SK-N-MC (cell line): Measurements from ENCODE around the gene ZMYND19.

Experiments used
- EZH2 ChIP-seq: fragments of 200-600 bp; sonication (generic); IDR thresholded peaks from one replicate; pipeline ENCODE4 v1.6.1; 2017; ENCODE audit warnings: antibody characterized with exemption
- POLR2AphosphoS5 ChIP-seq: IDR thresholded peaks from 2 replicates; pipeline ENCODE4 v1.6.1; 2012; ENCODE audit warnings: mild to moderate bottlenecking, low read depth, low read length, borderline replicate concordance

- no peak for TF ChIP-seq POLR2AphosphoS5
- TF ChIP-seq EZH2 = no peak
Observed at GRCh38 chr9:137621131-137621757, 30.9 kb upstream of the ZMYND19 start.
